Activated CD4-positive, CD25-positive, alpha-beta regulatory T cell treated with anti-CD3 and anti-CD28 coated beads, Interleukin-2, amount 50 U/mL, for 16 hours (primary cell): ENCODE measurements around the gene ADAM19.
"Not testable (repeated sequence)": the region's sequence is repeated elsewhere in the genome, so short reads cannot be mapped to it uniquely, and the experiment has no call there.

Experiments
- DNase-seq: peaks from one replicate; pipeline ENCODE4 v3.0.0-alpha.2; 2020; ENCODE audit warnings: low read depth, low spot score

Gene ADAM19

GRCh38 chr5:157431544-157432200 is 143.9 kb downstream of the ADAM19 start:
- peak; percentile 1 for DNase-seq

DNA sequence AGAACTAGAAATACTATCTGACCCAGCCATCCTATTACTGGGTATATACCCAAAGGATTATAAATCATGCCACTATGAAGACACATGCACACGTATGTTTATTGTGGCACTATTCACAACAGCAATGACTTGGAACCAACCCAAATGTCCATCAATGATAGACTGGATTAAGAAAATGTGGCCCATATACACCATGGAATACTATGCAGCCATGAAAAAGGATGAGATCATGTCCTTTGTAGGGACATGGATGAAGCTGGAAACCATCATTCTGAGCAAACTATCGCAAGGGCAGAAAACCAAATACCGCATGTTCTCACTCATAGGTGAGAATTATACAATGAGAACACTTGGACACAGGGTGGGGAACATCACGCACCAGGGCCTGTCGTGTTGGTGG is 145.7 kb downstream of the ADAM19 start:
- DNase-seq, result not testable (repeated sequence)
